ENCODE data around the gene PGF. TPM values are rescaled to one million over a fixed set of nuclear protein-coding genes. Genes with fewer than 3 reads are reported as not detected.
A peak's percentile ranks its signal among the peaks of the same experiment; 100 is the strongest.

The PGF gene
- total RNA-seq, 1 donor from 2014 or later = 8.3 TPM

GRCh38 chr14:74956280-74957072 is 1.1 kb upstream of the PGF start:
- no peaks in the 10 kb centered on the region for H3K36me3 ChIP-seq
- no peak for DNase-seq (ENCODE audit: extremely low spot score in 2 of 2)
- peaks cover 24% of the 10 kb centered on the region for H3K4me1 ChIP-seq
- H3K27me3 ChIP-seq = no peaks in the 10 kb centered on the region
- H3K9me3 ChIP-seq = no peaks in the 10 kb centered on the region
- no peak for TF ChIP-seq POLR2AphosphoS5 (IDR thresholded peaks at IDR 0.05; ENCODE audit: insufficient read depth in 1 of 2, low read depth in 1 of 2)
- no peak for TF ChIP-seq POLR2A (IDR thresholded peaks at IDR 0.05)
- no peak for TF ChIP-seq CTCF (IDR thresholded peaks at IDR 0.05)
- no peak overlapping the region for H3K27ac ChIP-seq
- H3K4me3 ChIP-seq = peak overlapping the region in 1 of 2 donors; percentile 56
- intact Hi-C loops (cut with DNase I) = loop anchor here (10.0 kb wide), 1 partner anchor 48 kb away; the partner anchor contains the start of gene EIF2B2

GRCh38 chr14:74956027-74956279 is 556 bp upstream of the PGF start:
- no peak for TF ChIP-seq POLR2A (IDR thresholded peaks at IDR 0.05)
- TF ChIP-seq CTCF (IDR thresholded peaks at IDR 0.05) = no peak
- no peak for TF ChIP-seq POLR2AphosphoS5 (IDR thresholded peaks at IDR 0.05; ENCODE audit: insufficient read depth in 1 of 2, low read depth in 1 of 2)
- DNase-seq (ENCODE audit: extremely low spot score in 2 of 2) = no peak
- no peaks in the 10 kb centered on the region for H3K27me3 ChIP-seq
- intact Hi-C loops (cut with DNase I) = loop anchor here (10.0 kb wide), 1 partner anchor 49 kb away; the partner anchor contains the start of gene EIF2B2
- peak overlapping the region; percentile 54 for H3K27ac ChIP-seq
- no peaks in the 10 kb centered on the region for H3K36me3 ChIP-seq
- peaks cover 24% of the 10 kb centered on the region for H3K4me1 ChIP-seq
- no peaks in the 10 kb centered on the region for H3K9me3 ChIP-seq
- H3K4me3 ChIP-seq = peak overlapping the region; percentile 56 to 62

- Histone ChIP-seq H3K4me3 (peak overlapping the region; percentile 56 to 62), H3K27me3 (no peaks in the 10 kb centered on the region), H3K27ac (peak overlapping the region; percentile 54), H3K36me3 (no peaks in the 10 kb centered on the region), H3K9me3 (no peaks in the 10 kb centered on the region), H3K4me1 (peaks cover 24% of the 10 kb centered on the region)
- intact Hi-C loops (cut with DNase I) = loop anchor here (5.0 to 10.0 kb wide), 2 partner anchors 50 to 137 kb away; partner anchors contain the start of gene EIF2B2
- DNase-seq (ENCODE audit: extremely low spot score in 2 of 2) = no peak
- no peak for TF ChIP-seq POLR2AphosphoS5 (IDR thresholded peaks at IDR 0.05; ENCODE audit: insufficient read depth in 1 of 2, low read depth in 1 of 2)
- TF ChIP-seq POLR2A (IDR thresholded peaks at IDR 0.05) = no peak
- no peak for TF ChIP-seq CTCF (IDR thresholded peaks at IDR 0.05)
These were observed 509 bp downstream of the PGF start for GRCh38 chr14:74954947-74955228.

- H3K36me3 ChIP-seq = no peaks in the 10 kb centered on the region
- no peak for TF ChIP-seq POLR2A (IDR thresholded peaks at IDR 0.05)
- TF ChIP-seq POLR2AphosphoS5 (IDR thresholded peaks at IDR 0.05; ENCODE audit: insufficient read depth in 1 of 2, low read depth in 1 of 2) = no peak
- H3K27ac ChIP-seq = peak overlapping the region; percentile 54
- H3K9me3 ChIP-seq = no peaks in the 10 kb centered on the region
- peaks cover 24% of the 10 kb centered on the region for H3K4me1 ChIP-seq
- no peaks in the 10 kb centered on the region for H3K27me3 ChIP-seq
- intact Hi-C loops (cut with DNase I) = loop anchor here (5.0 to 10.0 kb wide), 2 partner anchors 50 to 138 kb away; partner anchors contain the start of gene EIF2B2
- no peak for DNase-seq (ENCODE audit: extremely low spot score in 2 of 2)
- peak overlapping the region; percentile 56 to 62 for H3K4me3 ChIP-seq
These were observed 1.0 kb downstream of the PGF start for GRCh38 chr14:74954232-74954946.

- intact Hi-C loops (cut with DNase I) = loop anchor here (5.0 to 10.0 kb wide), 2 partner anchors 51 to 139 kb away; partner anchors contain the start of gene EIF2B2
- no peak for DNase-seq (ENCODE audit: extremely low spot score in 2 of 2)
- Histone ChIP-seq H3K27ac (no peak overlapping the region), H3K4me1 (peaks cover 24% of the 10 kb centered on the region), H3K4me3 (peak overlapping the region; percentile 56 to 62), H3K9me3 (no peaks in the 10 kb centered on the region), H3K27me3 (no peaks in the 10 kb centered on the region), H3K36me3 (no peaks in the 10 kb centered on the region)
- no peak for TF ChIP-seq POLR2AphosphoS5 (IDR thresholded peaks at IDR 0.05; ENCODE audit: insufficient read depth in 1 of 2, low read depth in 1 of 2)
- no peak for TF ChIP-seq CTCF (IDR thresholded peaks at IDR 0.05)
- TF ChIP-seq POLR2A (IDR thresholded peaks at IDR 0.05) = no peak
These were observed 1.7 kb downstream of the PGF start for GRCh38 chr14:74953686-74954085.

Data from vagina (tissue), 2 donors.